SH-SY5Y (cell line): Measurements from ENCODE around the gene TOP1.

Experiments
- GATA2 ChIP-seq: IDR thresholded peaks from 2 replicates; pipeline ENCODE4 v1.6.1; 2011; ENCODE audit warnings: mild to moderate bottlenecking, low read depth, low read length
- GATA3 ChIP-seq: IDR thresholded peaks from 2 replicates; pipeline ENCODE4 v1.6.1; 2011; ENCODE audit warnings: low read depth, mild to moderate bottlenecking, low read length, moderate library complexity

DNA sequence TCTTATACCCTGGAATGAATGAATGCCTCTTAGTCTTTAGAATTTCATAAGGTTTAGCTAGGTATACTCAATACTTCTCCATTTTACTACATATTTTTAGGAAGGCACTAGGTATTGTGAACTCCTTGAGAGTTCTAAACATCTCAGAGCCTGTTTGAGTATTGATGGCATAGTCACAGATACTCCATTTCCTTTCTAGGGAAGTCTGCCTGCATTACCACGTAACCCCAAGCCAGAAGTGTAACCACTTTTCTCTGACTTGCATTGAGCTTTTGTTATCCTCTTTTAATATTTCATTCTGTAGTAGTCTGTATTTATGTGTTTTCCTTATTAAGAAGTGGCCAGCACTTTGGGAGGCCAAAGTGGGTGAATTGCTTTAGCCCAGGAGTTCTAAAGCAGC lies 12.2 kb downstream of the TOP1 start:
- TF ChIP-seq GATA2 (no peak), GATA3 (no peak)
